HG02852 (cell line): ENCODE data around the gene DOK6.
A peak's percentile ranks its signal among the peaks of the same experiment; 100 is the strongest.

Experiments used
- ATAC-seq: cut with Tn5 transposase; IDR thresholded peaks from one replicate; pipeline ENCODE4 v1.9.1; 2021; ENCODE audit warnings: mild to moderate bottlenecking, moderate library complexity; ENCODE audit not compliant: unreplicated experiment

Gene DOK6

GRCh38 chr18:69537183-69537582, 136.5 kb downstream of the DOK6 start:
- ATAC-seq, result no peak

GRCh38 chr18:69538849-69539248, 138.2 kb downstream of the DOK6 start:
- ATAC-seq, result no peak

- no peak for ATAC-seq
These were observed 138.7 kb downstream of the DOK6 start for GRCh38 chr18:69539404-69539803.

GRCh38 chr18:69556228-69556627, 155.5 kb downstream of the DOK6 start:
- ATAC-seq, result no peak

- ATAC-seq, result no peak
These were observed 156.6 kb downstream of the DOK6 start for GRCh38 chr18:69557282-69557681.

GRCh38 chr18:69558052-69558451, 157.4 kb downstream of the DOK6 start:
- ATAC-seq, result no peak

- no peak for ATAC-seq
These were observed 158.9 kb downstream of the DOK6 start for GRCh38 chr18:69559604-69560003.

- ATAC-seq, result no peak
These were observed 163.9 kb downstream of the DOK6 start for GRCh38 chr18:69564602-69565001.

- no peak for ATAC-seq
These were observed 167.3 kb downstream of the DOK6 start for GRCh38 chr18:69567813-69568488.

GRCh38 chr18:69569133-69569532, 168.4 kb downstream of the DOK6 start:
- no peak for ATAC-seq

- no peak for ATAC-seq
These were observed 173.7 kb downstream of the DOK6 start for GRCh38 chr18:69574401-69574800.

GRCh38 chr18:69580107-69580506, 179.4 kb downstream of the DOK6 start:
- ATAC-seq, result peak; percentile 80

GRCh38 chr18:69584429-69584828, 183.7 kb downstream of the DOK6 start:
- ATAC-seq, result no peak

- no peak for ATAC-seq
These were observed 185.0 kb downstream of the DOK6 start for GRCh38 chr18:69585696-69586095.

- no peak for ATAC-seq
These were observed 185.8 kb downstream of the DOK6 start for GRCh38 chr18:69586537-69586936.

GRCh38 chr18:69588301-69588700, 187.6 kb downstream of the DOK6 start:
- ATAC-seq, result no peak

- ATAC-seq, result no peak
These were observed 189.5 kb downstream of the DOK6 start for GRCh38 chr18:69590150-69590549.

- no peak for ATAC-seq
These were observed 195.7 kb downstream of the DOK6 start for GRCh38 chr18:69596345-69596744.

- no peak for ATAC-seq
These were observed 196.9 kb downstream of the DOK6 start for GRCh38 chr18:69597561-69597960.

- no peak for ATAC-seq
These were observed 198.7 kb downstream of the DOK6 start for GRCh38 chr18:69599377-69599776.

GRCh38 chr18:69612242-69612641, 211.6 kb downstream of the DOK6 start:
- no peak for ATAC-seq

- no peak for ATAC-seq
These were observed 215.4 kb downstream of the DOK6 start for GRCh38 chr18:69616114-69616513.

GRCh38 chr18:69617408-69617807, 216.7 kb downstream of the DOK6 start:
- ATAC-seq, result no peak
